Measurements from ENCODE around the gene BTBD9.

Gene BTBD9

DNA sequence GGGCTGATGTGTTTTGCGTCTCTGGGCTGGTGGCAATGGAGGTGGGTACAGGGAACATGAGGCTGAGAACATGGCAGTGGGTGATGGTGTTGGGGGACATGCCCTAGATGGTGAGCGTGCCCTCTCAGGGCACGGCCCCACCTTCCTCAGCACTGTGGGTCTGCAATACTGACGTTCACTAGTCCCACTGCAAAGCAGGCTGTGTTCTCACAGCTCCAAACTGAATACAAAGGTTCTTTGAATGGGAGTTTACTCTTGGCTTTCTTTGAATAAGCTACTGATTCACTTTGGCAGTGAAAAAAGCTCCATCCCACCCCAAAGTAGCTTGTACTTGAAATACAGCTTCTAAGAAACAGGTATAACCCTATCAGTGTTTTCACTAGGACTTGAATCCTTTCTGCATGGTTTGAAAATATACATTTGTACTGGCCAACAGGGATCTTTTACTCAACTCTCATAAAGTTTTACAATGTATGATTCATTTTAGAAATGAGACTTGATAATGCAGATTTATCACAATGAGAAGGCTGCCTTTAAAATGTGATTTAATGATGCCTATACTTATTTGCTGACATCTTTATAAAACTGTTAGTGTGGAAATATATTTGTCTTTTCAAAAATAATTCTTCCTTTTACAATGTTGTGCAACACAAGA is 419.5 kb downstream of the BTBD9 start:
- TF ChIP-seq, protein P1, sequence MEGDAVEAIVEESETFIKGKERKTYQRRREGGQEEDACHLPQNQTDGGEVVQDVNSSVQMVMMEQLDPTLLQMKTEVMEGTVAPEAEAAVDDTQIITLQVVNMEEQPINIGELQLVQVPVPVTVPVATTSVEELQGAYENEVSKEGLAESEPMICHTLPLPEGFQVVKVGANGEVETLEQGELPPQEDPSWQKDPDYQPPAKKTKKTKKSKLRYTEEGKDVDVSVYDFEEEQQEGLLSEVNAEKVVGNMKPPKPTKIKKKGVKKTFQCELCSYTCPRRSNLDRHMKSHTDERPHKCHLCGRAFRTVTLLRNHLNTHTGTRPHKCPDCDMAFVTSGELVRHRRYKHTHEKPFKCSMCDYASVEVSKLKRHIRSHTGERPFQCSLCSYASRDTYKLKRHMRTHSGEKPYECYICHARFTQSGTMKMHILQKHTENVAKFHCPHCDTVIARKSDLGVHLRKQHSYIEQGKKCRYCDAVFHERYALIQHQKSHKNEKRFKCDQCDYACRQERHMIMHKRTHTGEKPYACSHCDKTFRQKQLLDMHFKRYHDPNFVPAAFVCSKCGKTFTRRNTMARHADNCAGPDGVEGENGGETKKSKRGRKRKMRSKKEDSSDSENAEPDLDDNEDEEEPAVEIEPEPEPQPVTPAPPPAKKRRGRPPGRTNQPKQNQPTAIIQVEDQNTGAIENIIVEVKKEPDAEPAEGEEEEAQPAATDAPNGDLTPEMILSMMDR (IDR thresholded peaks at IDR 0.05; ENCODE audit: low read depth, low read length, missing control alignments) = no peak
- no peak overlapping the region for H3K4me3 ChIP-seq (replicated peaks; ENCODE audit: low read depth, low read length)
- no peak for DNase-seq (ENCODE audit: extremely low read depth, low read depth)

DNA sequence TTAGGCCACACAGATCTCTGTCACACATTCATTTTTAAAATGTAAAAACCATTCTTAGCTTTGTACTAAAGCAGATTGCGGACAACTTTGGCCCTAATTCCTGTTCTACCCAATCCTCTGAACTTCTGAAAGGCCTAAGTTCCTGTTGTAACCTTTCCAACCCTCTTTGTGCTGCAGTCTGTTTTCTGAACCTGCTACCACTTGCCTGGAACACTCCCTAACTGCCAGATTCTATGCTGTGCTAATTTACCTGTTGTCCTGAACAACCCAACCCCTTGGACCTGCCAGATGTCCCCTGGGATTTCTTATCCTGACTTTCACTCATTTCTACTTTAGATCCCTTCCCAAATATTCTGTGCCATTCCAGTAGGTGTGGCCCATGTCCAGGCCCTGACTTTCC is 421.5 kb downstream of the BTBD9 start:
- TF ChIP-seq, protein P1 (IDR thresholded peaks at IDR 0.05; ENCODE audit: low read depth, low read length, missing control alignments) = no peak
- DNase-seq (ENCODE audit: extremely low read depth, low read depth) = no peak
- H3K4me3 ChIP-seq (replicated peaks; ENCODE audit: low read depth, low read length) = no peak overlapping the region

DNA sequence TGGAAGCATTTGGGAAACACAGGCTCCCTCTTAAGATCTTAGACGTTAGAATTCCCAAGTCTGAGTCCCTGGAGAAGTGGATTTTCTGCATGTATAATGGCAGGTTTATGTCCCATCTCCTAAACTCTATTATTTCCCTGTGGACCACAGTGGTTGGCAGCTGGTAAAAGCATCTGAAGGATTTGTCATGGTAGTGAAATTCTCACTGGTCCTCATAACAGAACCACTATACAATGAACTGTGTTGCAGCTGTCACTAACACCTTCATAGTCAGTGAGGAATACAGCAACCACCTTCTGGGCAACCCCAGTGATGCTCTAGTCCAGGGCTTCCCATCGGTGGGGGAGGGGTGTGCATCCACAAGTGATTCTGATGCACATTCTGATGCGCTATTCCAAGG is 423.3 kb downstream of the BTBD9 start:
- TF ChIP-seq, protein P1 (IDR thresholded peaks at IDR 0.05; ENCODE audit: low read depth, low read length, missing control alignments) = no peak
- no peak for DNase-seq (ENCODE audit: extremely low read depth, low read depth)

DNA sequence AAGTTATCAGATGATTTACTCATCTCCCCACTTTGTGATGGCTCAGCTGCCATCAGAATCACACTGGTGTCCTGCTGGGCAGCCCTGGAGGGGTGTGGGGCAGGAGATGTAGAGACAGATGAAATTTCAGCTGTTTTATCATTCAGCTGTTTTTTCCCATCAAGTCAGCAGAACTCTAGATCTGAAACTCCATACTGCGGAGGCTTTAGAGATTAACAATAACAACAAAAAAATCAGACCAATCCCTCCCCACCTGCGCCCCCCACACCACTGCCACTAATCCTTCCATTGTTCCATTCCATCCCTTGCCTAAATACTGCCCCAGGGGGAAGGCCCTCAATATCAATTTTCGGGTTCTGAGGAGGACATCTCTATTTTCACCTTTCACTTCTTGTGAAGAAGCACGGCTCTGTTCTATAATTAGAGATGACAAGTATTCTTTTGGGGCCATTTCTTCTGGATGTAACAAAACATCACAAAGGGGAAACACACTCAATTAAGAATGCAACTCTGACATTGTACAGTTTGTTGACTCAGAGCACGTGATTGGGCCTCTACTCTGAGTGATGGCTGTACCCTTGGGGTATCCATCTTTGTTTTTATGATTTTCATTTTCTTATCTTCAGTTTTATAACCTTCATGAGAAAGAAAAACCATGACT is 423.9 kb downstream of the BTBD9 start:
- DNase-seq (ENCODE audit: extremely low read depth, low read depth) = no peak
- no peak overlapping the region for H3K4me3 ChIP-seq (replicated peaks; ENCODE audit: low read depth, low read length)
- TF ChIP-seq, protein P1 (IDR thresholded peaks at IDR 0.05; ENCODE audit: low read depth, low read length, missing control alignments) = no peak

More for the DNA sequence above, 423.3 kb downstream of the BTBD9 start:
- no peak overlapping the region for H3K4me3 ChIP-seq (replicated peaks; ENCODE audit: low read depth, low read length)

DNA sequence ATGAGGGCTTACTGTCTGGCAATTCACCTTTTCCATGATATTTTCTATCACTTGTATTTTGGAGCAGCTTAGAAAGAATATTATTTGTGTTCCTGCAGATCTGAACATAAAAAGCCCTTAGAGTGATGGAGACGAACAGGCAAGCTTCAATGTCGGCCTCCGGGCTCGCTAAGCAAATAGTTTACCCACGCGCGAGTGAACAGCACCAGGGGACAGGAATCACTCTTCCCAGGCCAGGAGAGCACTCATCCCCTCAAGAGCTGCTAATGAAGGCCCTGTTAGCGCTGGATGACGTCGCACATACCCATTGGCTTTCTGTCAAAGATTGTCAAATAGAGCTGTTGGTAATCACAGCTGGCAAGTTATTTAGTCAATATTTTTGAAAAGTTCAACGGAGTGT is 424.5 kb downstream of the BTBD9 start:
- TF ChIP-seq, protein P1 (IDR thresholded peaks at IDR 0.05; ENCODE audit: low read depth, low read length, missing control alignments) = no peak
- no peak for DNase-seq (ENCODE audit: extremely low read depth, low read depth)
- no peak overlapping the region for H3K4me3 ChIP-seq (replicated peaks; ENCODE audit: low read depth, low read length)

DNA sequence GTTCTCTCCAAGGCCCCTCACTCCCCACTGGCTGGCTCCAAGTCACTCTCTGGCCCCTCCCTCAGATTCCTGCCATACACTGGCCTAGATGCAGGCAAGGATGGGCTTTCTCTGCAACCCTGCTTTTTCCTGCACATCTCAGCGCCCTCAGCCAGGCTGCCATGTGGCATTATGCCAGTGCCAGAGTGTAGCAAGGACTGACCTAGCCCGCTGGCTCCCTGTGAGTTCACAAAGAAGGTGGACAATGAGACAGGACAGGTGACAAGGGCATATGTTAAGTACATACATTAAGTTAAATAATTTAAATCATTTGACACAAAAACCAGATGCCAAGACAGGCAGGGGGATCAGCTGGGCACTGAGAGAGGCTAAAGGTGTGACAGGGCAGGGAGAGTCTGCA is 425.6 kb downstream of the BTBD9 start:
- H3K4me3 ChIP-seq (replicated peaks; ENCODE audit: low read depth, low read length) = no peak overlapping the region
- TF ChIP-seq, protein P1 (IDR thresholded peaks at IDR 0.05; ENCODE audit: low read depth, low read length, missing control alignments) = no peak
- DNase-seq (ENCODE audit: extremely low read depth, low read depth) = no peak

Data from HFF-Myc (cell line).